HFF-Myc (cell line): ENCODE data around the gene NMB.
"Not testable (repeated sequence)": the region's sequence is repeated elsewhere in the genome, so short reads cannot be mapped to it uniquely, and the experiment has no call there.

Experiments used
- DNase-seq: peaks from one replicate; pipeline ENCODE4 v3.0.0-alpha.2; 2011; ENCODE audit warnings: low read depth; ENCODE audit errors: extremely low read depth
- H3K4me3 ChIP-seq: replicated peaks from 2 replicates; pipeline ENCODE4 v1.5.1; 2011; ENCODE audit warnings: low read depth, mild to moderate bottlenecking, control low read depth, low read length
- CTCF ChIP-seq: IDR thresholded peaks from 2 replicates; pipeline ENCODE4 v1.5.1; 2012; ENCODE audit warnings: mild to moderate bottlenecking, low read depth, low read length, control low read depth; ENCODE audit errors: missing control alignments

Gene NMB

GRCh38 chr15:84647726-84648125 lies 10.3 kb downstream of the NMB start:
- TF ChIP-seq CTCF, result no peak
- no peak overlapping the region for H3K4me3 ChIP-seq
- no peak for DNase-seq

GRCh38 chr15:84645997-84646396 lies 12.0 kb downstream of the NMB start:
- no peak overlapping the region for H3K4me3 ChIP-seq
- no peak for TF ChIP-seq CTCF
- DNase-seq, result no peak

- no peak for TF ChIP-seq CTCF
- DNase-seq, result no peak
- H3K4me3 ChIP-seq, result no peak overlapping the region
Observed at GRCh38 chr15:84645496-84645895, 12.5 kb downstream of the NMB start.

- no peak overlapping the region for H3K4me3 ChIP-seq
- no peak for DNase-seq
- no peak for TF ChIP-seq CTCF
Observed at GRCh38 chr15:84643838-84644237, 14.2 kb downstream of the NMB start.

GRCh38 chr15:84642640-84643039 lies 15.4 kb downstream of the NMB start:
- DNase-seq, result not testable (repeated sequence)

GRCh38 chr15:84641871-84642270 lies 16.1 kb downstream of the NMB start:
- H3K4me3 ChIP-seq, DNase-seq: not testable (repeated sequence)

More at GRCh38 chr15:84642640-84643039, 15.4 kb downstream of the NMB start:
- H3K4me3 ChIP-seq, result not testable (repeated sequence)

- no peak for TF ChIP-seq CTCF
- no peak for DNase-seq
Observed at GRCh38 chr15:84638103-84638502, 19.9 kb downstream of the NMB start.

GRCh38 chr15:84634228-84634837 lies 23.7 kb downstream of the NMB start:
- DNase-seq, result no peak
- no peak for TF ChIP-seq CTCF
- peak overlapping the region; percentile 50 for H3K4me3 ChIP-seq

More at GRCh38 chr15:84638103-84638502, 19.9 kb downstream of the NMB start:
- H3K4me3 ChIP-seq, result no peak overlapping the region
